A549 (cell line): ENCODE measurements around the gene PKD2L1. TPM values are rescaled to one million over a fixed set of nuclear protein-coding genes. Genes with fewer than 3 reads are reported as not detected.

ENCODE experiments used
- ATAC-seq, 2 experiments: fragments of 200-7000 bp in 1 of 2; fragments of >200 bp in 1 of 2; cut with Nextera tagmentation in 1 of 2; cut with Tn5 transposase in 1 of 2; 3 replicates each; pipeline versions ENCODE4 v1.8.0 to v1.9.1; 2018 to 2020; ENCODE audit warnings: mild to moderate bottlenecking in 1 of 2, moderate library complexity in 1 of 2
- CTCF ChIA-PET: fragments of 300-600 bp; sonication (Branson Sonifier 250); formaldehyde crosslinking; extraction: SDS; loops from one replicate; lab custom pipeline; 2021; ENCODE audit warnings: antibody characterized with exemption, inconsistent platforms; lab: Yijun Ruan, JAX
- POLR2A ChIA-PET: fragments of 350-600 bp; formaldehyde crosslinking; extraction: SDS; loops from one replicate; lab custom pipeline; 2021; ENCODE audit warnings: antibody characterized with exemption, inconsistent platforms; lab: Yijun Ruan, JAX
- DNase-seq, 2 experiments: peaks; one replicate each; pipeline versions ENCODE4 v3.0.0 to v3.0.0-alpha.2; 2011 to 2016; ENCODE audit warnings: low read depth in 1 of 2, low spot score in 1 of 2
- FAIRE-seq: peaks from 2 replicates; lab custom pipeline; 2011; peaks lifted over from hg19 to GRCh38; lab: Jason Lieb, UNC
- H3K27ac ChIP-seq, 2 experiments: fragments of >200 bp; sonication (Bioruptor Twin); formaldehyde crosslinking; 3 replicates each; pipeline ENCODE4 v1.5.1; 2016 to 2017
- H3K4me1 ChIP-seq: fragments of >200 bp; sonication (Bioruptor Twin); formaldehyde crosslinking; 3 replicates; pipeline ENCODE4 v1.6.1; 2016
- H3K4me2 ChIP-seq: fragments of >200 bp; sonication (Bioruptor Twin); formaldehyde crosslinking; 3 replicates; pipeline ENCODE4 v1.6.1; 2016
- H3K4me3 ChIP-seq: fragments of >200 bp; sonication (Bioruptor Twin); formaldehyde crosslinking; 3 replicates; pipeline ENCODE4 v1.5.1; 2016
- H3K9me3 ChIP-seq: fragments of >200 bp; sonication (Bioruptor Twin); formaldehyde crosslinking; 3 replicates; pipeline ENCODE4 v1.6.1; 2016
- BHLHE40 ChIP-seq: IDR thresholded peaks from 2 replicates; pipeline ENCODE4 v1.6.1; 2012; ENCODE audit warnings: low read depth, low read length, inconsistent platforms
- CBX8 ChIP-seq: fragments of 200-600 bp; sonication (generic); IDR thresholded peaks from 2 replicates; pipeline ENCODE4 v1.6.1; 2016
- CHD4 ChIP-seq: fragments of 200-600 bp; sonication (generic); IDR thresholded peaks from 2 replicates; pipeline ENCODE4 v1.6.1; 2016; ENCODE audit warnings: antibody characterized with exemption, mild to moderate bottlenecking, borderline replicate concordance
- EHMT2 ChIP-seq: fragments of 200-600 bp; sonication (generic); IDR thresholded peaks from 2 replicates; pipeline ENCODE4 v1.6.1; 2016; ENCODE audit warnings: antibody characterized with exemption, low read depth, mild to moderate bottlenecking, moderate library complexity
- EP300 ChIP-seq, 2 experiments: fragments of >200 bp; sonication (Bioruptor Twin); formaldehyde crosslinking; IDR thresholded peaks; 2 replicates in 1 of 2; 3 replicates in 1 of 2; pipeline ENCODE4 v1.6.1; 2016 to 2017
- ESRRA ChIP-seq: fragments of 150-350 bp; IDR thresholded peaks from 2 replicates; pipeline ENCODE4 v1.6.1; 2014; ENCODE audit warnings: mild to moderate bottlenecking, low read length, borderline replicate concordance
- FOXS1 ChIP-seq: fragments of 250-450 bp; sonication (Bioruptor Pico); IDR thresholded peaks from 2 replicates; pipeline ENCODE4 v1.5.0; 2020; ENCODE audit warnings: mild to moderate bottlenecking, moderate library complexity
- GATA3 ChIP-seq: IDR thresholded peaks from 2 replicates; pipeline ENCODE4 v1.6.1; 2012; ENCODE audit warnings: borderline replicate concordance
- HDAC2 ChIP-seq: fragments of 200-600 bp; sonication (generic); IDR thresholded peaks from 2 replicates; pipeline ENCODE4 v1.6.1; 2016
- HMGXB4 ChIP-seq: fragments of 250-450 bp; sonication (Bioruptor Pico); IDR thresholded peaks from 2 replicates; pipeline ENCODE4 v1.5.0; 2021; ENCODE audit warnings: mild to moderate bottlenecking, moderate library complexity, borderline replicate concordance
- HOXA7 ChIP-seq: fragments of 250-450 bp; sonication (Bioruptor Pico); IDR thresholded peaks from 2 replicates; pipeline ENCODE4 v1.5.0; 2020; ENCODE audit warnings: mild to moderate bottlenecking, moderate library complexity
- JUNB ChIP-seq: fragments of >200 bp; sonication (Bioruptor Twin); formaldehyde crosslinking; IDR thresholded peaks from 2 replicates; pipeline ENCODE4 v1.6.1; 2016
- MAFK ChIP-seq: fragments of 450-650 bp; IDR thresholded peaks from 2 replicates; pipeline ENCODE4 v1.6.1; 2014; ENCODE audit not compliant: partially characterized antibody
- MAZ ChIP-seq: fragments of 150-350 bp; IDR thresholded peaks from 2 replicates; pipeline ENCODE4 v1.6.1; 2014; ENCODE audit warnings: antibody characterized with exemption, low read depth, low read length, borderline replicate concordance
- NFE2L2 ChIP-seq: fragments of 150-350 bp; conservative IDR thresholded peaks from 2 replicates; pipeline ENCODE4 v1.6.1; 2014; ENCODE audit warnings: low read length
- NR3C1 ChIP-seq: fragments of >200 bp; sonication (Bioruptor Twin); formaldehyde crosslinking; IDR thresholded peaks from 3 replicates; pipeline ENCODE4 v1.6.1; 2017
- PHF8 ChIP-seq: fragments of 200-600 bp; sonication (generic); IDR thresholded peaks from 2 replicates; pipeline ENCODE4 v1.6.1; 2016; ENCODE audit warnings: low read depth, mild to moderate bottlenecking, antibody characterized with exemption, moderate library complexity, borderline replicate concordance
- POLR2A ChIP-seq: IDR thresholded peaks from 2 replicates; pipeline ENCODE4 v1.6.1; 2012; ENCODE audit warnings: mild to moderate bottlenecking, low read length
- RAD21 ChIP-seq, 2 experiments: fragments of >200 bp in 1 of 2; sonication (Bioruptor Twin) in 1 of 2; formaldehyde crosslinking in 1 of 2; IDR thresholded peaks in 1 of 2; conservative IDR thresholded peaks in 1 of 2; 2 replicates in 1 of 2; 3 replicates in 1 of 2; pipeline ENCODE4 v1.6.1; 2012 to 2018; ENCODE audit warnings: inconsistent platforms in 1 of 2
- RARB ChIP-seq: fragments of 250-450 bp; sonication (Bioruptor Pico); IDR thresholded peaks from 2 replicates; pipeline ENCODE4 v1.8.0; 2021; ENCODE audit warnings: mild to moderate bottlenecking, moderate library complexity
- SMC3 ChIP-seq: fragments of >200 bp; sonication (Bioruptor Twin); formaldehyde crosslinking; IDR thresholded peaks from 3 replicates; pipeline ENCODE4 v1.6.1; 2018; ENCODE audit warnings: inconsistent platforms
- TFCP2L1 ChIP-seq: fragments of 250-450 bp; sonication (Bioruptor Pico); IDR thresholded peaks from 2 replicates; pipeline ENCODE4 v1.5.0; 2021; ENCODE audit warnings: mild to moderate bottlenecking
- USF2 ChIP-seq: fragments of 450-650 bp; IDR thresholded peaks from 2 replicates; pipeline ENCODE4 v1.6.1; 2014; ENCODE audit warnings: antibody characterized with exemption
- ZC3H11A ChIP-seq: fragments of 450-650 bp; IDR thresholded peaks from 2 replicates; pipeline ENCODE4 v1.6.1; 2014; ENCODE audit warnings: antibody characterized with exemption, mild to moderate bottlenecking
- WGBS: methylation state at CpG from one replicate; pipeline ENCODE4 v1.1.6; 2017; ENCODE audit errors: missing lambda C conversion rate; 5-methylcytosine and 5-hydroxymethylcytosine counted together
- polyA plus RNA-seq, 4 experiments: library from polyadenylated mRNA; depleted of rRNA in 3 of 4; stranded (reverse); fragments of >200 nt; fragmentation: RNase III in 1 of 4; extraction: RNeasy Plus Mini Kit Qiagen cat#74134 plus additional on column Dnase treatment in 1 of 4; gene quantifications; 2 replicates in 3 of 4; 3 replicates in 1 of 4; pipeline ENCODE4 v1.2.3, GENCODE V29; 2011 to 2017
- TF ChIP-seq, protein P1 (sequence below): fragments of 150-350 bp; IDR thresholded peaks from 2 replicates; pipeline ENCODE4 v1.6.1; 2014; ENCODE audit warnings: low read depth, mild to moderate bottlenecking, low read length
- TF ChIP-seq, protein P2 (sequence below): fragments of >200 bp; sonication (Bioruptor Twin); formaldehyde crosslinking; IDR thresholded peaks from 3 replicates; pipeline ENCODE4 v1.6.1; 2016
- TF ChIP-seq, protein P3 (sequence below): fragments of >200 bp; sonication (Bioruptor Twin); formaldehyde crosslinking; IDR thresholded peaks from 3 replicates; pipeline ENCODE4 v1.5.1; 2016

The PKD2L1 gene
- polyA plus RNA-seq, 2 of the 4 experiments (the other 2 are of a cell fraction) = 0.06 to 0.10 TPM

- no peak for TF ChIP-seq NR3C1
- TF ChIP-seq EHMT2 = no peak
- TF ChIP-seq, protein P1, sequence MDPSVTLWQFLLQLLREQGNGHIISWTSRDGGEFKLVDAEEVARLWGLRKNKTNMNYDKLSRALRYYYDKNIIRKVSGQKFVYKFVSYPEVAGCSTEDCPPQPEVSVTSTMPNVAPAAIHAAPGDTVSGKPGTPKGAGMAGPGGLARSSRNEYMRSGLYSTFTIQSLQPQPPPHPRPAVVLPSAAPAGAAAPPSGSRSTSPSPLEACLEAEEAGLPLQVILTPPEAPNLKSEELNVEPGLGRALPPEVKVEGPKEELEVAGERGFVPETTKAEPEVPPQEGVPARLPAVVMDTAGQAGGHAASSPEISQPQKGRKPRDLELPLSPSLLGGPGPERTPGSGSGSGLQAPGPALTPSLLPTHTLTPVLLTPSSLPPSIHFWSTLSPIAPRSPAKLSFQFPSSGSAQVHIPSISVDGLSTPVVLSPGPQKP = no peak
- TF ChIP-seq TFCP2L1 (CRISPR knock-in tag) = no peak
- no peak for TF ChIP-seq HMGXB4
- TF ChIP-seq FOXS1 (CRISPR knock-in tag) = no peak
- no peak for TF ChIP-seq BHLHE40
- no peak for TF ChIP-seq HDAC2
- TF ChIP-seq, protein P2, sequence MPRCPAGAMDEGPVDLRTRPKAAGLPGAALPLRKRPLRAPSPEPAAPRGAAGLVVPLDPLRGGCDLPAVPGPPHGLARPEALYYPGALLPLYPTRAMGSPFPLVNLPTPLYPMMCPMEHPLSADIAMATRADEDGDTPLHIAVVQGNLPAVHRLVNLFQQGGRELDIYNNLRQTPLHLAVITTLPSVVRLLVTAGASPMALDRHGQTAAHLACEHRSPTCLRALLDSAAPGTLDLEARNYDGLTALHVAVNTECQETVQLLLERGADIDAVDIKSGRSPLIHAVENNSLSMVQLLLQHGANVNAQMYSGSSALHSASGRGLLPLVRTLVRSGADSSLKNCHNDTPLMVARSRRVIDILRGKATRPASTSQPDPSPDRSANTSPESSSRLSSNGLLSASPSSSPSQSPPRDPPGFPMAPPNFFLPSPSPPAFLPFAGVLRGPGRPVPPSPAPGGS = no peak
- no peak for TF ChIP-seq POLR2A
- TF ChIP-seq RAD21 (conservative IDR thresholded peaks at IDR 0.05 in 1 of 2, IDR thresholded peaks at IDR 0.05 in 1 of 2) = no peak
- TF ChIP-seq MAZ = no peak
- no peak for TF ChIP-seq RARB (CRISPR knock-in tag)
- no peak for TF ChIP-seq GATA3
- no peak for TF ChIP-seq PHF8
- TF ChIP-seq CHD4 = no peak
- TF ChIP-seq USF2 = no peak
- TF ChIP-seq EP300 (IDR thresholded peaks at IDR 0.05) = no peak
- no peak for TF ChIP-seq ZC3H11A
- DNase-seq (no peak), FAIRE-seq (no peak), ATAC-seq (no peak)
- 79% methylated on average over 4 of the region's 4 CpGs for WGBS
- Histone ChIP-seq H3K4me2 (no peak overlapping the region), H3K4me3 (no peak overlapping the region), H3K4me1 (peaks cover 20% of the 10 kb centered on the region), H3K27ac (no peak overlapping the region), H3K9me3 (no peaks in the 10 kb centered on the region)
- ChIA-PET CTCF (interaction anchor here (0.8 to 1.2 kb wide), 3 partner anchors 15 to 306 kb away, joined by 3 read pairs; partner anchors contain the start of gene DNMBP), POLR2A (no interaction called here)
These were observed 14.4 kb downstream of the PKD2L1 start for GRCh38 chr10:100315615-100316014.

GRCh38 chr10:100311298-100311697, 18.7 kb downstream of the PKD2L1 start:
- no peaks in the 10 kb centered on the region for H3K9me3 ChIP-seq
- DNase-seq (peak in 1 of 2 experiments; percentile 20), FAIRE-seq (no peak), ATAC-seq (peak; percentile 38 to 60; a peak in 4 of 6 replicates)
- no peak overlapping the region for H3K4me3 ChIP-seq
- WGBS = 17% methylated on average over 4 of the region's 4 CpGs
- POLR2A ChIA-PET = interaction anchor here (1.5 kb wide), 1 partner anchor 35 kb away, joined by 3 read pairs; no protein-coding TSS in a partner anchor
- H3K4me1 ChIP-seq = peaks cover 26% of the 10 kb centered on the region
- TF ChIP-seq, protein P3, sequence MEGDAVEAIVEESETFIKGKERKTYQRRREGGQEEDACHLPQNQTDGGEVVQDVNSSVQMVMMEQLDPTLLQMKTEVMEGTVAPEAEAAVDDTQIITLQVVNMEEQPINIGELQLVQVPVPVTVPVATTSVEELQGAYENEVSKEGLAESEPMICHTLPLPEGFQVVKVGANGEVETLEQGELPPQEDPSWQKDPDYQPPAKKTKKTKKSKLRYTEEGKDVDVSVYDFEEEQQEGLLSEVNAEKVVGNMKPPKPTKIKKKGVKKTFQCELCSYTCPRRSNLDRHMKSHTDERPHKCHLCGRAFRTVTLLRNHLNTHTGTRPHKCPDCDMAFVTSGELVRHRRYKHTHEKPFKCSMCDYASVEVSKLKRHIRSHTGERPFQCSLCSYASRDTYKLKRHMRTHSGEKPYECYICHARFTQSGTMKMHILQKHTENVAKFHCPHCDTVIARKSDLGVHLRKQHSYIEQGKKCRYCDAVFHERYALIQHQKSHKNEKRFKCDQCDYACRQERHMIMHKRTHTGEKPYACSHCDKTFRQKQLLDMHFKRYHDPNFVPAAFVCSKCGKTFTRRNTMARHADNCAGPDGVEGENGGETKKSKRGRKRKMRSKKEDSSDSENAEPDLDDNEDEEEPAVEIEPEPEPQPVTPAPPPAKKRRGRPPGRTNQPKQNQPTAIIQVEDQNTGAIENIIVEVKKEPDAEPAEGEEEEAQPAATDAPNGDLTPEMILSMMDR = no peak
- no peak for TF ChIP-seq FOXS1 (CRISPR knock-in tag)
- TF ChIP-seq TFCP2L1 (CRISPR knock-in tag) = no peak
- no peak for TF ChIP-seq ESRRA
- TF ChIP-seq JUNB = 0 out of 2 replicates have a peak, but pooled peaks have one; percentile 14
- TF ChIP-seq SMC3 = no peak
- no peak for TF ChIP-seq NFE2L2
- TF ChIP-seq HOXA7 (CRISPR knock-in tag) = no peak
- TF ChIP-seq CBX8 = no peak
- TF ChIP-seq, protein P2 = no peak
- TF ChIP-seq HMGXB4 = no peak
- no peak for TF ChIP-seq NR3C1
- peak; percentile 34 for TF ChIP-seq MAFK
- no peak for TF ChIP-seq HDAC2
- CTCF ChIA-PET = interaction anchor here (1.4 to 4.8 kb wide), 5 partner anchors 15 to 171 kb away, joined by 4 to 32 read pairs (median 10); partner anchors contain the start of genes PKD2L1 and SCD
- H3K27ac ChIP-seq = peak overlapping the region in 1 of 2 experiments; percentile 44; a peak in 3 of 6 replicates
- H3K4me2 ChIP-seq = peak overlapping the region; percentile 38
